ENCODE data around the gene EGR1. TPM values are rescaled to one million over a fixed set of nuclear protein-coding genes. Genes with fewer than 3 reads are reported as not detected.

EGR1 gene
- total RNA-seq, 3 donors from 2014 or later = 11.8 to 61.0 (median 18.4) TPM

DNA sequence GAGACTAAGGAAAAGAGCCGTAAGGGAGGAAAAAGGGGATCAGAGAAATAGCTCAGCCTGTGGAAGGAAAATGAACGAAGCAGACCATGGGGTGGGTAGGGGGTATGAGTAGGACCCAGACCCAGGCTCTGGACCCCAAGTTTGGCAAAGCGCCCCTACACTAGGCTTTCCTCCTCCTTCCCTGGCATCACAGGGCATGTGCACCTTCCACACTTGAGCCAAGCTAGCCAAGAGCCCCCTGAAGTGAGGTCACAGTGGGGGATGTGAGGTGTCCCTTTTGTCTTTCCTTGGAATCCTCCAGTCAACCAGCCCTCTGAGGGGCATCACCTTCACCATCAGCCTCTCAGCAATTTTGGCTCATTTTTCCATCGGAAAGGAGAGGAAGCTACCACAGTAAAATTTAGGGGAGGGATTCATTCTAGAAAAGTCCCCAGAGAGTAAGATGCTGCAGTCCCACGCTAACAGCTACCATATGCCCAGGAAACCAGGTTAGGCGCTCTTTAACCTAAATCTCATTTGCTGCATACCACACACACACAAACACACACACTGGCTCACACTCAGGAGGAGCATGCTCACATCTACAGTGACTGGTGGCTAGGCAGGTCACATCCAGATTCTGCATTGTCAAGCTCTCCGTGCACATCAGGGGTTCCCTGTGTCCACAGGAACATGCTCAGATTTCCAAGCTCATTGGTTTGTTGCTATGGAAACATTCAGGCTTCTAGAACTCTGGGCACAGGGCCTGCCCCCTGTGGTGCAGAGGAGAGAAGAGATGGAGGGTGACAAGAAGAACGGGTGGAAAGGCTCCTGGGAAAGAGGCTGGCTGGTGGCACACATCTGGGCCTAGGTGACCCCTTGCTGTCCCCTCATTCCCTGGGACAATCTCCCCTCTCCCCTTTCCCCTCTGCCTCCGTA is 16.5 kb upstream of the EGR1 start:
- Histone ChIP-seq H3K4me1 (peaks cover 0 to 3% of the 10 kb centered on the region in 2 donors), H3K27me3 (no peaks in the 10 kb centered on the region), H3K36me3 (no peaks in the 10 kb centered on the region), H3K27ac (no peak overlapping the region), H3K4me3 (no peak overlapping the region), H3K9me3 (no peaks in the 10 kb centered on the region)
- TF ChIP-seq POLR2A (IDR thresholded peaks at IDR 0.05) = no peak
- TF ChIP-seq, protein P1, sequence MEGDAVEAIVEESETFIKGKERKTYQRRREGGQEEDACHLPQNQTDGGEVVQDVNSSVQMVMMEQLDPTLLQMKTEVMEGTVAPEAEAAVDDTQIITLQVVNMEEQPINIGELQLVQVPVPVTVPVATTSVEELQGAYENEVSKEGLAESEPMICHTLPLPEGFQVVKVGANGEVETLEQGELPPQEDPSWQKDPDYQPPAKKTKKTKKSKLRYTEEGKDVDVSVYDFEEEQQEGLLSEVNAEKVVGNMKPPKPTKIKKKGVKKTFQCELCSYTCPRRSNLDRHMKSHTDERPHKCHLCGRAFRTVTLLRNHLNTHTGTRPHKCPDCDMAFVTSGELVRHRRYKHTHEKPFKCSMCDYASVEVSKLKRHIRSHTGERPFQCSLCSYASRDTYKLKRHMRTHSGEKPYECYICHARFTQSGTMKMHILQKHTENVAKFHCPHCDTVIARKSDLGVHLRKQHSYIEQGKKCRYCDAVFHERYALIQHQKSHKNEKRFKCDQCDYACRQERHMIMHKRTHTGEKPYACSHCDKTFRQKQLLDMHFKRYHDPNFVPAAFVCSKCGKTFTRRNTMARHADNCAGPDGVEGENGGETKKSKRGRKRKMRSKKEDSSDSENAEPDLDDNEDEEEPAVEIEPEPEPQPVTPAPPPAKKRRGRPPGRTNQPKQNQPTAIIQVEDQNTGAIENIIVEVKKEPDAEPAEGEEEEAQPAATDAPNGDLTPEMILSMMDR (IDR thresholded peaks at IDR 0.05) = no peak
- no peak for TF ChIP-seq POLR2AphosphoS5 (IDR thresholded peaks at IDR 0.05)
- intact Hi-C loops (cut with DNase I; ENCODE audit: low total_unique reads) = no loop called here
- DNase-seq (ENCODE audit: low spot score in 2 of 2) = no peak

DNA sequence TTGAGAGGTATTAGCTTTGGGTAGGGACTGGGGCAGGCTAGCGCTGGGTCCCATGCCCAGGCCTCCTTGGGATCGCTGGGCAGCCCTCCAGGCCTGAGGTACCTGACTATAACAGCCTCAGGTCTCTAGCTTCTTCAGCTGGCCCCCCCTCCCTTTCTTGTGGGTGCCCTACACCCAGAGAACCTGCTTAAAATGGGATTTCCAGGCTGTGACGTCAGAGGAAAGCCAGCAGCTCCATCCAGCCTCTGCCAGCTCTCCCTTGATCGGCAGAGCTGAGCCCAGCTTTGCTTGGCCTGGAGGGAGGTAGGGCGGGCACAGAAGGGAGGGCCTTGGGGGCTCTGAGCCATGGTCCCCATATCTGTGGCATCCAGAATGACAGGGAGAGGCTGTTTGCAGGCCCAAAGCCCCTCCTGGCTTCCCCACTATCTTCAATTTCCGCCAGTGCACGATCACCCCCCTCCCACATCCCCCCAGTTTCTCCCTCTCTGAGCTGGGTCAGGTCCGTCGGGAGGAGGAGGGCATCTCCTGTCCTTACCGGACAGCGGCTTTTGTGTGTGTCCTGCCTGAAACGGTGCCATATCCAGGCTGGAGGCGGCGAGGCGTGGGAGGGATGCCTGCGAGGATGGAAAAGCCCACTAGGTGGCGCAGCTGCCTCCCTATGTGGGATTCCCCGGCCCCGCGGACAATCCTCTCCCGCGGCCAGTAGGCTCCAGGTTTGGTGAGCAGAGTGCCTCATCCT is 15.6 kb upstream of the EGR1 start:
- no peaks in the 10 kb centered on the region for H3K27me3 ChIP-seq
- peak overlapping the region in 1 of 2 donors; percentile 8 for H3K27ac ChIP-seq
- no peaks in the 10 kb centered on the region for H3K36me3 ChIP-seq
- intact Hi-C loops (cut with DNase I; ENCODE audit: low total_unique reads) = loop anchor here (1.0 kb wide), 1 partner anchor 42 kb away; no protein-coding TSS in a partner anchor
- H3K4me3 ChIP-seq = peak overlapping the region in 2 of 3 donors; percentile 13 to 41
- H3K4me1 ChIP-seq = peaks cover 0 to 3% of the 10 kb centered on the region in 2 donors
- H3K9me3 ChIP-seq = no peaks in the 10 kb centered on the region
- TF ChIP-seq, protein P1 (IDR thresholded peaks at IDR 0.05) = peak; percentile 91 to 98 (median 96)
- no peak for TF ChIP-seq POLR2A (IDR thresholded peaks at IDR 0.05)
- TF ChIP-seq POLR2AphosphoS5 (IDR thresholded peaks at IDR 0.05) = peak in 2 of 3 donors; percentile 45 to 57
- peak; percentile 82 to 95 for DNase-seq (ENCODE audit: low spot score in 2 of 2)

DNA sequence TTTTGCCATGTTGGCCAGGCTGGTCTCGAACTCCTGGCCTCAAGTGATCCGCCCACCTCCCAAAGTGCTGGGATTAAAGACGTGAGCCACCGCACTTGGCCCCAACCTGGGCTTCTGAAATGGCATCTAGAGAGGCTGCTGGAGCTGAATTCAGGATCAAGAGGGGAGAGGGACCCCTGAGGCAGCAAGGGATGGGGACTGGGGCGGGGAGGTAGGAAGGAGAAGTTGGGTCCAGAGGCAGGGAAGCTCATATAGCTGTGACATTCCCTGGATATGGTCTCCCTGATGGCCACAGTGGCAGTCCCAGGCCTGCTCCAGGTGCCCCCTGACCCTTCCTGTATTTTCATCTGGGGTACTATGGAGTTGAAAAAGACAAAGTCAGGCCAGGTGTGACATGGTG is 14.3 kb upstream of the EGR1 start:
- no peak for TF ChIP-seq POLR2A (IDR thresholded peaks at IDR 0.05)
- TF ChIP-seq POLR2AphosphoS5 (IDR thresholded peaks at IDR 0.05) = no peak
- TF ChIP-seq, protein P1 (IDR thresholded peaks at IDR 0.05) = no peak
- Histone ChIP-seq H3K36me3 (no peaks in the 10 kb centered on the region), H3K27ac (no peak overlapping the region), H3K4me1 (peaks cover 0 to 3% of the 10 kb centered on the region in 2 donors), H3K9me3 (no peaks in the 10 kb centered on the region), H3K27me3 (no peaks in the 10 kb centered on the region), H3K4me3 (no peak overlapping the region)
- intact Hi-C loops (cut with DNase I; ENCODE audit: low total_unique reads) = loop anchor here (1.0 kb wide), 1 partner anchor 40 kb away; no protein-coding TSS in a partner anchor
- DNase-seq (ENCODE audit: low spot score in 2 of 2) = no peak

DNA sequence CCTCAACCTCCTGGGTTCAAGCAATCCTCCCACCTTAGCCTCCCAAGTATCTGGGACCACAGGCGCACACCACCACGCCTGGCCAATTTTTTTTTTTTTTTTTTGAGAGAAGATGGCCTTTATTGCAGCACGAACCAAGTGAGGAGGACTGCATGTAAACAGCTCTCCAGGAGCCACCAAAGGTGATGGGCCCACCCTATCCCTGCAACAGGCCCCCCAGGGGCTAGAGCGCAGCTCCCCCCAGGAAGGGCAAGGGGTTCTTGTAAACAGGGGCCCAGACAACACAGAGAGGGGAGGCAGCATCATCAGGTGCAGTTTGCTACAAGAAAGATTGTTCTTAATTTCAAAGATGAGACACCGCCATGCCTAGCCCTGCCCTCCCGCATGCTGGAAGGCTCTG is 12.6 kb upstream of the EGR1 start:
- DNase-seq (ENCODE audit: low spot score in 2 of 2) = no peak
- no peaks in the 10 kb centered on the region for H3K27me3 ChIP-seq
- H3K9me3 ChIP-seq = no peaks in the 10 kb centered on the region
- no peaks in the 10 kb centered on the region for H3K36me3 ChIP-seq
- H3K27ac ChIP-seq = no peak overlapping the region
- intact Hi-C loops (cut with DNase I; ENCODE audit: low total_unique reads) = no loop called here
- TF ChIP-seq POLR2A (IDR thresholded peaks at IDR 0.05) (no peak), POLR2AphosphoS5 (IDR thresholded peaks at IDR 0.05) (no peak)
- TF ChIP-seq, protein P1 (IDR thresholded peaks at IDR 0.05) = no peak
- no peak overlapping the region for H3K4me3 ChIP-seq
- peaks cover 0 to 3% of the 10 kb centered on the region in 2 donors for H3K4me1 ChIP-seq
